HepG2 (cell line): ENCODE results near the gene ACTR1A. TPM values are rescaled to one million over a fixed set of nuclear protein-coding genes. Genes with fewer than 3 reads are reported as not detected.

ENCODE experiments used
- ATAD3A ChIP-seq: sonication (generic); formaldehyde crosslinking; IDR thresholded peaks from 2 replicates; pipeline ENCODE4 v1.4.0; 2020; ENCODE audit warnings: missing genetic modification reagents
- BHLHE40 ChIP-seq: IDR thresholded peaks from 2 replicates; pipeline ENCODE4 v1.6.1; 2011; ENCODE audit warnings: low read length, improper control_type of control experiment
- IRF2 ChIP-seq: IDR thresholded peaks from 2 replicates; pipeline ENCODE4 v1.6.1; 2018; ENCODE audit warnings: missing genetic modification reagents, missing compliant biosample characterization
- KLF13 ChIP-seq: sonication (generic); formaldehyde crosslinking; IDR thresholded peaks from 2 replicates; pipeline ENCODE4 v1.4.0; 2020; ENCODE audit warnings: mild to moderate bottlenecking, missing genetic modification reagents
- MTA1 ChIP-seq: sonication (generic); formaldehyde crosslinking; IDR thresholded peaks from 2 replicates; pipeline ENCODE4 v1.4.0; 2020; ENCODE audit warnings: missing genetic modification reagents, mild to moderate bottlenecking, borderline replicate concordance
- MTF2 ChIP-seq: sonication (generic); formaldehyde crosslinking; IDR thresholded peaks from 2 replicates; pipeline ENCODE4 v1.5.0; 2020; ENCODE audit warnings: missing genetic modification reagents, borderline replicate concordance
- SNAPC4 ChIP-seq: sonication (generic); formaldehyde crosslinking; IDR thresholded peaks from 2 replicates; pipeline ENCODE4 v1.4.0; 2020; ENCODE audit warnings: mild to moderate bottlenecking, missing genetic modification reagents
- STAT5B ChIP-seq: sonication (generic); formaldehyde crosslinking; IDR thresholded peaks from 2 replicates; pipeline ENCODE4 v1.4.0; 2020; ENCODE audit warnings: missing genetic modification reagents
- WIZ ChIP-seq: sonication (generic); formaldehyde crosslinking; IDR thresholded peaks from 2 replicates; pipeline ENCODE4 v1.5.1; 2020; ENCODE audit warnings: mild to moderate bottlenecking, missing genetic modification reagents
- YEATS4 ChIP-seq: sonication (generic); formaldehyde crosslinking; IDR thresholded peaks from 2 replicates; pipeline ENCODE4 v1.4.0; 2020; ENCODE audit warnings: missing genetic modification reagents, borderline replicate concordance
- ZNF276 ChIP-seq: sonication (generic); formaldehyde crosslinking; IDR thresholded peaks from 2 replicates; pipeline ENCODE4 v1.4.0; 2020; ENCODE audit warnings: mild to moderate bottlenecking, low read depth, missing genetic modification reagents
- ZNF407 ChIP-seq: sonication (generic); formaldehyde crosslinking; IDR thresholded peaks from one replicate; pipeline ENCODE4 v1.5.1; 2020; ENCODE audit warnings: mild to moderate bottlenecking, missing genetic modification reagents; ENCODE audit errors: not compliant biosample characterization
- polyA plus RNA-seq, 8 experiments: library from polyadenylated mRNA; depleted of rRNA in 3 of 8; stranded (reverse) in 7 of 8; unstranded in 1 of 8; fragments of >200 nt; fragmentation: Illumina TruSeq in 4 of 8; extraction: Trizol in 4 of 8; gene quantifications; 2 replicates each; pipeline versions ENCODE4 v1.2.1 to v1.2.3, GENCODE V29; 2011 to 2016; ENCODE audit warnings: low read depth in 4 of 8, missing spikeins in 1 of 8, mixed read lengths in 1 of 8; ENCODE audit not compliant: insufficient read depth in 1 of 8
- total RNA-seq, 5 experiments: library from RNA; depleted of rRNA; stranded (reverse); fragments of >200 nt; fragmentation: Illumina TruSeq; extraction: Trizol; gene quantifications; 2 replicates each; pipeline ENCODE4 v1.2.3, GENCODE V29; 2016; ENCODE audit warnings: low read depth in 1 of 5

Gene ACTR1A
- total and polyA plus RNA-seq, 2 of the 13 experiments (the other 11 are each of a cell fraction or from before 2014, with no cell fraction given) = 59.6 to 62.8 TPM

GRCh38 chr10:102461187-102462054 is 41.1 kb downstream of the ACTR1A start (continued):
- no peak for TF ChIP-seq SNAPC4 (CRISPR knock-in tag)
- TF ChIP-seq WIZ = no peak
- TF ChIP-seq YEATS4 = 0 out of 2 replicates have a peak, but pooled peaks have one; percentile 16
- no peak for TF ChIP-seq KLF13 (CRISPR knock-in tag)
- no peak for TF ChIP-seq ZNF407
- no peak for TF ChIP-seq ATAD3A (CRISPR knock-in tag)
- TF ChIP-seq ZNF276 (CRISPR knock-in tag) = peak; percentile 56; the same call in 1 of the 2 replicates
- TF ChIP-seq MTA1 (CRISPR knock-in tag) = peak; percentile 86; the same call in 1 of the 2 replicates
- no peak for TF ChIP-seq STAT5B (CRISPR knock-in tag)
- peak; percentile 86 for TF ChIP-seq BHLHE40
- TF ChIP-seq MTF2 (CRISPR knock-in tag) = no peak
- peak; percentile 77; the same call in 1 of the 2 replicates for TF ChIP-seq IRF2 (CRISPR knock-in tag)
